Activated CD4-positive, alpha-beta memory T cell treated with anti-CD3 and anti-CD28 coated beads for 36 hours (primary cell): Measurements from ENCODE around the gene BMPR2. TPM values are rescaled to one million over a fixed set of nuclear protein-coding genes. Genes with fewer than 3 reads are reported as not detected.
"Not testable (repeated sequence)": the region's sequence is repeated elsewhere in the genome, so short reads cannot be mapped to it uniquely, and the experiment has no call there.

Experiments
- CTCF ChIA-PET: fragments of 350-600 bp; sonication (Branson Sonifier 250); formaldehyde crosslinking; loops from one replicate; lab custom pipeline; 2021; ENCODE audit warnings: antibody characterized with exemption, inconsistent platforms; lab: Charles Lee
- POLR2A ChIA-PET: fragments of 350-600 bp; sonication (Branson Sonifier 250); formaldehyde crosslinking; loops from one replicate; lab custom pipeline; 2021; ENCODE audit warnings: antibody characterized with exemption; lab: Charles Lee
- DNase-seq: peaks from one replicate; pipeline ENCODE4 v3.0.0-alpha.2; 2020
- H3K27ac Mint-ChIP-seq: one replicate; pipeline ENCODE4 v1.8.0; 2021; ENCODE audit warnings: mixed read lengths
- H3K27me3 Mint-ChIP-seq: one replicate; pipeline ENCODE4 v1.8.0; 2021; ENCODE audit warnings: mixed read lengths
- H3K36me3 Mint-ChIP-seq: one replicate; pipeline ENCODE4 v1.8.0; 2021; ENCODE audit warnings: mixed read lengths
- H3K4me1 Mint-ChIP-seq: one replicate; pipeline ENCODE4 v1.8.0; 2021; ENCODE audit warnings: low read depth, mixed read lengths
- H3K4me3 Mint-ChIP-seq: one replicate; pipeline ENCODE4 v1.8.0; 2021; ENCODE audit warnings: mild to moderate bottlenecking, mixed read lengths
- H3K9me3 Mint-ChIP-seq: one replicate; pipeline ENCODE4 v1.8.0; 2021; ENCODE audit warnings: mixed read lengths
- intact Hi-C: fragments of 100-400 bp; cut with micrococcal nuclease; formaldehyde crosslinking; loops from one replicate; pipeline ENCODE4 v1.15.1; 2023
- total RNA-seq, 2 experiments: library from RNA; stranded (reverse); gene quantifications; one replicate each; pipeline ENCODE4 v1.2.3, GENCODE V29; 2021

BMPR2 gene
- total RNA-seq, 2 experiments from 2014 or later = 8.2 to 8.7 TPM

DNA sequence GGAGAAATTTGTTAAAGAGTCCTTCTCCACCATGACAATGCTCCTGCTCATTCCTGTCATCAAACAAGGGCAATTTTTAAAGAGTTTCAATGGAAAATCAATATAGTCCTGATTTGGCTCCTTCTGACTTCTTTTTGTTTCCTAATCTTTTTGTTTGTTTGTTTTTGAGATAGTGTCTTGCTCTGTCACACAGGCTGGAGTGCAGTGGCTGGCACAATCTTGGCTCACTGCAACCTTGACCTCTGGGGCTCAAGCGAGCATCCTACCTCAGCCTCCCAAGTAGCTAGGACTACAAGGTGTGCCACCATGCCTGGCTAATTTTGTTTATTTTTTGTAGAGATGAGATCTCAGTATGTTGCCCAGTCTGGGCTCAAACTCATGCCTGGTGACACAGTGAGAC, 58.3 kb downstream of the BMPR2 start:
- H3K27me3 Mint-ChIP-seq = no peaks in the 10 kb centered on the region
- ChIA-PET POLR2A (no interaction called here), CTCF (no interaction called here)
- no peak overlapping the region for H3K4me3 Mint-ChIP-seq
- H3K27ac Mint-ChIP-seq = no peak overlapping the region
- intact Hi-C loops = no loop called here
- H3K4me1 Mint-ChIP-seq = no peaks in the 10 kb centered on the region
- peaks cover 5% of the 10 kb centered on the region for H3K9me3 Mint-ChIP-seq
- no peak for DNase-seq
- peaks cover 1% of the 10 kb centered on the region for H3K36me3 Mint-ChIP-seq

DNA sequence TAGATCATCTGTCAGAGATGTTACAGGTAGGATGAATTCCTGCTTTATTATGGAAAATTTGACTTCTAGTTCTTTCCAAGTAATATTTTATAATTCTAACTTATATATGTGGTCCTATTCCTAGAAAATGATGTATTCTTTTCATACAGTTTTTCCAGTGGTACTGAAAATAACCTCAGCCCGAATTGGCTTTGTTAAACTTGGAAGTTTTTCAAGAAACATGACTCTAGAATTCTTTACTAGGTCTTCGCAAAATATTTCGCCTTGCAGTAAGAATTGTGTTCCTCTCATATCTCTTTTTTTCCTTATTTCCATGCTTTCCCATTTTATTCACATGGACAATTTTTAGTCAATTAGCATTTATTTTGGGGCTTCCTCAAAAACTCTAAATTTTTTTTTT, 60.5 kb downstream of the BMPR2 start:
- H3K4me3 Mint-ChIP-seq = no peak overlapping the region
- H3K27ac Mint-ChIP-seq = no peak overlapping the region
- intact Hi-C loops = no loop called here
- H3K4me1 Mint-ChIP-seq = no peaks in the 10 kb centered on the region
- CTCF ChIA-PET = no interaction called here
- POLR2A ChIA-PET = no interaction called here
- no peaks in the 10 kb centered on the region for H3K27me3 Mint-ChIP-seq
- DNase-seq = no peak
- H3K9me3 Mint-ChIP-seq = no peaks in the 10 kb centered on the region
- no peaks in the 10 kb centered on the region for H3K36me3 Mint-ChIP-seq

DNA sequence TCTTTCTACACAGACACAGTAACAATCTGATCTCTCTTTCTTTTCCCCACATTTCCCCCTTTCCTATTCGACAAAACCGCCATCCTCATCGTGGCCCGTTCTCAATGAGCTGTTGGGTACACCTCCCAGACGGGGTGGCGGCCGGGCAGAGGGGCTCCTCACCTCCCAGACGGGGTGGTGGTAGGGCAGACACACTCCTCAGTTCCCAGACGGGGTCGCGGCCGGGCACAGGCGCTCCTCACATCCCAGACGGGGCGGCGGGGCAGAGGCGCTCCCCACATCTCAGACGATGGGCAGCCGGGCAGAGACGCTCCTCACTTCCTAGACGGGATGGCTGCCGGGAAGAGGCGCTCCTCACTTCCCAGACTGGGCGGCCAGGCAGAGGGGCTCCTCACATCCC, 64.0 kb downstream of the BMPR2 start:
- H3K9me3 Mint-ChIP-seq, H3K27ac Mint-ChIP-seq, POLR2A ChIA-PET, CTCF ChIA-PET, intact Hi-C loops, DNase-seq, H3K4me1 Mint-ChIP-seq, H3K27me3 Mint-ChIP-seq, H3K4me3 Mint-ChIP-seq, H3K36me3 Mint-ChIP-seq: not testable (repeated sequence)

DNA sequence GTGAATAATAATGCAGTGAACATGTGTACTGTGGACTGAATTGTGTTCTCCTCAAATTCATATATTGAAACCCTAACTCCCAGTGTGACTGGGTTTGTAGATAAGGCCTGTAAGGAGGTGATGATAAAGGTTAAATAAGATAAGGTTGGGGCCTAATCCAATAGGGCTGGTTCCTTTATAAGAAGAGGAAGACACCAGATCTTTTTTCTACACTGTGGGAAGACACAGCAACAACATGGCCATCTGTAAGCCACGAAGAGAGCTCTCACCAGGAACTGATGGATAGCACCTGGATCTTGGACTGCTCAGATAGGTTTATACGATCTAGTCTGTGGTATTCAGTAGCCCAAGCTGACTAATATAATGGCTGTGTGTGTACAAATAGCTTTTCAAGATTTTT, 66.8 kb downstream of the BMPR2 start:
- no peak overlapping the region for H3K4me3 Mint-ChIP-seq
- no peaks in the 10 kb centered on the region for H3K27me3 Mint-ChIP-seq
- CTCF ChIA-PET = interaction anchor here (0.6 kb wide), 1 partner anchor 16 kb away, joined by 3 read pairs; no protein-coding TSS in a partner anchor
- H3K36me3 Mint-ChIP-seq = no peaks in the 10 kb centered on the region
- no peaks in the 10 kb centered on the region for H3K9me3 Mint-ChIP-seq
- DNase-seq = no peak
- POLR2A ChIA-PET = no interaction called here
- intact Hi-C loops = no loop called here
- H3K4me1 Mint-ChIP-seq = no peaks in the 10 kb centered on the region
- no peak overlapping the region for H3K27ac Mint-ChIP-seq

DNA sequence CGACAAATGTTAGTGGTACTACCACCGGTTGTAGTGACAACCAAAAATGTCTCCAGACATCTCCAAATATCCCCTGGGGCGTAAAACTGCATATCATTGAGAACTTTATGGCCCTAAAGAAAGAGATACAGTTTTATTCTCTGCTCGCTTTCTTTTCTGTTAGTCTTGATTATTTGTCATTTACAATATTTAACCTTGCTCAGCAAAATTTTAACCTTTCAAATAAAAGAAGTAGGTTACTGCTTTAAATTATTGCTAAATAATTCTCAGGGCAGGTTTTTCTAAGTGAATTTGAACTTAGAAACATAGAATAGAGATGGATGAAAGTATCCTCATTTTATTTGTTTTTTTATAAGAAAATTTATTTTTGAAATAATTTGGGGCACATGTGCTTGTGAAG, 67.9 kb downstream of the BMPR2 start:
- Mint-ChIP-seq H3K4me3 (no peak overlapping the region), H3K36me3 (no peaks in the 10 kb centered on the region), H3K27ac (no peak overlapping the region), H3K9me3 (no peaks in the 10 kb centered on the region), H3K27me3 (no peaks in the 10 kb centered on the region), H3K4me1 (no peaks in the 10 kb centered on the region)
- ChIA-PET POLR2A (no interaction called here), CTCF (no interaction called here)
- intact Hi-C loops = no loop called here
- DNase-seq = no peak

DNA sequence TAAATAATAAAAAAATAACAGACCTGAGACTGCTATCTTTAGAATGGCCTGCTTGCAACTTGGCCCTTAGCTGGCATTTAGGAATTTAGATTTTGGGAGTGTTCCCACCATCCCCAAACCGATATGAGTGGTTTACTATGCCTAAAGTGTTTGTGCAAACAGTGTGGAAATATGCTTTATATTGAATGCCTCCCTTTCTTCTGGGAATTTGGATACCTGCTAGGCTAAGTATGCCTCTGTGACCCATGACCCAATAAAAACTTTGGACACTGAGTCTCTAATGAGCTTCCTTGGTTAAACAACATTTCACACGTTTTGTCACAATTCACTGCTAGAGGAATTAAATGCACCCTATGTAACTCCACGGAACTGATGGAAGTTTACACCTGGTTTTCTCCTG, 73.2 kb downstream of the BMPR2 start:
- Mint-ChIP-seq H3K9me3 (no peaks in the 10 kb centered on the region), H3K36me3 (no peaks in the 10 kb centered on the region), H3K4me1 (no peaks in the 10 kb centered on the region), H3K4me3 (no peak overlapping the region), H3K27me3 (no peaks in the 10 kb centered on the region), H3K27ac (no peak overlapping the region)
- intact Hi-C loops = no loop called here
- DNase-seq = no peak
- POLR2A ChIA-PET = no interaction called here
- CTCF ChIA-PET = no interaction called here

DNA sequence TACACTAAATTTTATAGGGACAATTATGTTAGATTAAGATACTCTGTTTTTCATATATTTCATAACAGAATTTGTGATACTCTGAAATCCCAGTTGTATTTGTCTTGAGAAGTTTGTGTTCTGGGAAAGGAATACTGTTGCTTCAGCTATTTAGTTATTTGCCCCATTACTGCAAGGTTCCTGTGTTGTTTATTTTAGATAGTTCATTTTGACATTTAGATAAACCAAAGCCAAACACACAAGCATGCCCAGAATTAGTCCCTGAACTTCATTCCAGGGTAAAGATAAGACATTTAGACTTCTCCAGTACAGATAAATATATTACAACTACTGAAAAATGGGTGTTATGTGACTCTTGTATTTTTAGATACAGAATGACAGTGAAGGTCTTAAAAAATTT, 74.7 kb downstream of the BMPR2 start:
- H3K27ac Mint-ChIP-seq = no peak overlapping the region
- CTCF ChIA-PET = no interaction called here
- no peaks in the 10 kb centered on the region for H3K27me3 Mint-ChIP-seq

DNA sequence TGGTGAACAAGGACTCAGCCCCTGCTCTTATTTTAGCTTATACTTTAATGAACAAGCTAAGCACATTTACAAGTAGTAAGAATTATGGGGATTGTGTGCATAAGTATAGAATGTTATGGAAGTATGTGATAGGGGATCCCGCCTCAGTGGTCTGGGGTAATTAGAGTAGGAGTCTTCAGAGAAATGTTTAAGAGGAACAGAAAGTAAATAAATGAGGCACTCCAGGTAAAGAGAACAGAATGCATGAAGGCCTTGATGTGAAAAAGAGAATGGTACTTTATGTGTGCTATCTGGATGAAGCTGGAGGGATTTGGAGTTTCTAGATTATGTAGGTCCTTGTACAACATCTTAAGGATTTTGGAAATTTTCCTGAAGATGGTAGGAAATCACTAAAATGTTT, 76.6 kb downstream of the BMPR2 start:
- POLR2A ChIA-PET = no interaction called here
- H3K4me1 Mint-ChIP-seq = no peaks in the 10 kb centered on the region
- CTCF ChIA-PET = no interaction called here
- intact Hi-C loops = no loop called here
- no peak overlapping the region for H3K27ac Mint-ChIP-seq
- H3K36me3 Mint-ChIP-seq = peaks cover 2% of the 10 kb centered on the region
- H3K9me3 Mint-ChIP-seq = no peaks in the 10 kb centered on the region
- H3K4me3 Mint-ChIP-seq = no peak overlapping the region
- no peaks in the 10 kb centered on the region for H3K27me3 Mint-ChIP-seq
- no peak for DNase-seq

More for the DNA sequence above, 74.7 kb downstream of the BMPR2 start:
- no peaks in the 10 kb centered on the region for H3K4me1 Mint-ChIP-seq
- no peak for DNase-seq
- H3K4me3 Mint-ChIP-seq = no peak overlapping the region
- peaks cover 2% of the 10 kb centered on the region for H3K36me3 Mint-ChIP-seq
- POLR2A ChIA-PET = no interaction called here
- no peaks in the 10 kb centered on the region for H3K9me3 Mint-ChIP-seq
- intact Hi-C loops = no loop called here

DNA sequence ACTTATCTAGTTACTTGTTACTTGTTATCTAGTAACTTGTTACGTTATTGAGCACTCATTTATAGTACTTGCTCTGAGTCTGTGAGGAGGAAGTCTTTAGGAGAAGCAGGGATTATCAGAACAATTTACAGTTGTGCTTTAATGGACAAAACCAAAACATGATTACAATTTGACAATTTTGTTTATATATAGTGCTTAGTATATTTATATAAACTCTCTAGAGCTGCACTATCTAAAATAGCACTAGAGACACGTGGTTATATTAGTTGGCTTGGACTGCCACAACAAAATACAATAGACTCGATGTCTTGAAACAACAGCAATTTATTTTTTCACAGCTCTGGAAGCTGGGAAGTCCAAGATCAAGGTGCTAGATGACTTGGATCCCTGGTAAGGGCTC, 78.4 kb downstream of the BMPR2 start:
- Mint-ChIP-seq H3K36me3 (peaks cover 2% of the 10 kb centered on the region), H3K27ac (no peak overlapping the region), H3K4me1 (no peaks in the 10 kb centered on the region), H3K27me3 (no peaks in the 10 kb centered on the region), H3K9me3 (no peaks in the 10 kb centered on the region), H3K4me3 (no peak overlapping the region)
- no peak for DNase-seq
- intact Hi-C loops = no loop called here
- POLR2A ChIA-PET = no interaction called here
- CTCF ChIA-PET = no interaction called here

DNA sequence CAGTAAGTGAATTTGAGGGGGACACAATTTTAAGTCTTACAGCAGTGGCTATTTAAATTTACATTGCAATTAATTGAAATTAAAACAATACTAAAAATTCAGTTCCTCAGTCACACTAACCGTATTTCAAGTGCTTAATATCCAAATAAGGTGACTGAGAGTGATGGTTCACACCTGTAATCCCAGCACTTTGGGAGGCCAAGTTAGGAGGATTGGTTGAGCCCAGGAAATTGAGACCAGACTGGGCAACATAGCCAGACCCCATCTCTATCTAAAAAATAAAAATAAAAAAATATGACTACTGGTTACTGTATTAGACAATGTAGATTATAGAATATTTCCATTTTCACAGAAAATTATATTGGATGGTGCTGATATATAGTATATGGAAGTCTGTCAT, 79.0 kb downstream of the BMPR2 start:
- ChIA-PET CTCF (no interaction called here), POLR2A (no interaction called here)
- no peak for DNase-seq
- peaks cover 4% of the 10 kb centered on the region for H3K9me3 Mint-ChIP-seq
- H3K27me3 Mint-ChIP-seq = no peaks in the 10 kb centered on the region
- intact Hi-C loops = no loop called here
- no peaks in the 10 kb centered on the region for H3K4me1 Mint-ChIP-seq
- no peak overlapping the region for H3K4me3 Mint-ChIP-seq
- peaks cover 2% of the 10 kb centered on the region for H3K36me3 Mint-ChIP-seq
- no peak overlapping the region for H3K27ac Mint-ChIP-seq

DNA sequence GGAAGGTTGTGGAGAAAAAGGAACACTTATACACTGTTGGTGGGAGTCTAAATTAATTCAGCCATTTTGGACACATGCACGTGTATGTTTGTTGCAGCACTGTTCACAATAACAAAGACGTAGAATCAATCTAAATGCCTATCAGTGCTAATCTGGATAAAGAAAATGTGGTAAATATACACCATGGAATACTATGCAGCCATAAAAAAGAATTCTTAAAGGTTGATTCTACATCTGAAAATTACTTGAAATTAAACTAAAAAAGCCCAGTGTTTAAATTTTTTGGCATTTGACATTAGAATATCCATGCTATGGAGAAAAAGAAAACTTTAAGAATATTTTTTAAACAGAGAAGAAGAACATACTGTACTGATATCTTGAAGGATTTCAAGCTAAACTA, 84.0 kb downstream of the BMPR2 start:
- H3K27ac Mint-ChIP-seq = no peak overlapping the region
- peaks cover 2% of the 10 kb centered on the region for H3K36me3 Mint-ChIP-seq
- ChIA-PET CTCF (no interaction called here), POLR2A (no interaction called here)
- no peaks in the 10 kb centered on the region for H3K4me1 Mint-ChIP-seq
- no peaks in the 10 kb centered on the region for H3K27me3 Mint-ChIP-seq
- intact Hi-C loops = no loop called here
- peaks cover 4% of the 10 kb centered on the region for H3K9me3 Mint-ChIP-seq
- H3K4me3 Mint-ChIP-seq = no peak overlapping the region
- DNase-seq = no peak

DNA sequence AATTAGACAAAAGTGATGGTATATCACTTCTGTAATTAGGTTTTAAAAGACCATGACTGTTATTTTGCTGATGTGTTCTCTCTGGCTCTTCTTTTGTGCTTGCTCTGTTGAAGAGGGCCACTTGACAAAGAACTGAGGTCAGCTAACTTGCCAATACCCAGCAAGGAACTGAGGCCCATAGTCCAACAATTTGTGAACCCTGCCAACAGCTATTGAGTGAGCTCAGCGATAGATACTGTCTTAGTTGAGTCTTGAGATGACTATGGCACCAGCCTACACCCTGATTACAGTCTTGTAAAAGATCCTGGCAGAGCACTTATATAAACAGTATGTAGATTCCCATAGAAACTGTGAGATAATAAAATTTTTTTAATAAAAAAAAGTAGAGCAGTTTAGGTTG, 103.0 kb downstream of the BMPR2 start:
- ChIA-PET POLR2A (no interaction called here), CTCF (no interaction called here)
- H3K9me3 Mint-ChIP-seq = no peaks in the 10 kb centered on the region
- no peak for DNase-seq
- H3K4me1 Mint-ChIP-seq = peaks cover 14% of the 10 kb centered on the region
- H3K36me3 Mint-ChIP-seq = peaks cover 2% of the 10 kb centered on the region
- intact Hi-C loops = no loop called here
- no peak overlapping the region for H3K27ac Mint-ChIP-seq
- H3K27me3 Mint-ChIP-seq = no peaks in the 10 kb centered on the region
- H3K4me3 Mint-ChIP-seq = no peak overlapping the region

DNA sequence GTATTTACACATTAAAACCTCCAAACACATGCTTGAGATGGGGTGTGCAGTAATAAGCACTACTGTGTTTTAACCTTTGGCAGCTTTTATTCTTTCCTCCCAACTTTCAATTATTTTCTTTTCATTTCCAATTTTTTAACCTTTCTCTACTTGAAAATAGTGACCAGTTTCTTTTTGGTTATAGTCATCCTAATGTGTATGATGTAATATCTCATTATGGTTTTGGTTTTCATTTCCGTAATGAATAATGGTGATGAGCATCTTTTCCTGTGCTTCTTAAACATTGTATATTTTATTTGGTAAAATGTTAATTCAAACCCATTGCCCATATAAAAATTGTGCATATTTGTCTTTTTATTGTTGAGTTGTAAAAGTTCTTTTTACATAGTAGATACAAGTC, 103.5 kb downstream of the BMPR2 start:
- intact Hi-C loops = no loop called here
- ChIA-PET CTCF (no interaction called here), POLR2A (interaction anchor here (0.6 kb wide), 1 partner anchor 1372 kb away, joined by 5 read pairs; no protein-coding TSS in a partner anchor)
- Mint-ChIP-seq H3K9me3 (no peaks in the 10 kb centered on the region), H3K4me3 (no peak overlapping the region), H3K27ac (no peak overlapping the region), H3K4me1 (peaks cover 14% of the 10 kb centered on the region), H3K27me3 (no peaks in the 10 kb centered on the region), H3K36me3 (peaks cover 2% of the 10 kb centered on the region)
- DNase-seq = no peak
